ENCODE measurements around the gene DAPK3.

DAPK3 gene

GRCh38 chr19:3981736-3982681, 11.1 kb upstream of the DAPK3 start:
- H3K9me3 ChIP-seq (ENCODE audit: control insufficient read depth, insufficient read depth, low read depth, low read length), result no peaks in the 10 kb centered on the region
- ChIA-PET POLR2A (interaction anchor here (0.6 to 8.3 kb wide), 2 partner anchors 11 kb away, joined by 3 to 258 read pairs; partner anchors contain the start of gene DAPK3), CTCF (interaction anchor here (0.6 to 1.0 kb wide), 3 partner anchors 11 to 82 kb away, joined by 3 read pairs; partner anchors contain the start of gene DAPK3)
- peaks cover 11% of the 10 kb centered on the region; the same call in 1 of the 2 replicates for H3K4me1 ChIP-seq (ENCODE audit: control insufficient read depth, insufficient read depth, low read length)
- H3K4me3 ChIP-seq (ENCODE audit: low read depth, low read length), result no peak overlapping the region
- H3K36me3 ChIP-seq (ENCODE audit: control insufficient read depth in 2 of 2, insufficient read depth in 1 of 2, low read length in 2 of 2), result peaks cover 28 to 77% of the 10 kb centered on the region in 2 experiments
- H3K27ac ChIP-seq (ENCODE audit: extremely low read depth, low read depth, low read length), result peak overlapping the region; percentile 25; the same call in 1 of the 2 replicates
- no peak for TF ChIP-seq ZBTB11 (tag by site-specific recombination; conservative IDR thresholded peaks at IDR 0.05; ENCODE audit: low read depth)
- TF ChIP-seq ZNF169 (tag by site-specific recombination; IDR thresholded peaks at IDR 0.05), result no peak
- no peak for TF ChIP-seq ZNF211 (tag by site-specific recombination; IDR thresholded peaks at IDR 0.05; ENCODE audit: low read depth)
- TF ChIP-seq ZNF747 (tag by site-specific recombination; IDR thresholded peaks at IDR 0.05), result no peak
- no peak for TF ChIP-seq CTCF (tag by site-specific recombination; IDR thresholded peaks at IDR 0.05)
- no peak for TF ChIP-seq HIC1 (tag by site-specific recombination; IDR thresholded peaks at IDR 0.05)
- no peak for TF ChIP-seq ZNF10 (tag by site-specific recombination; IDR thresholded peaks at IDR 0.05)
- TF ChIP-seq ZNF274 (IDR thresholded peaks at IDR 0.05; ENCODE audit: low read length), result no peak
- no peak for TF ChIP-seq ZNF274 (tag by site-specific recombination; IDR thresholded peaks at IDR 0.05; ENCODE audit: borderline replicate concordance)
- no peak for TF ChIP-seq ZSCAN30 (tag by site-specific recombination; IDR thresholded peaks at IDR 0.05)
- TF ChIP-seq RBAK (tag by site-specific recombination; IDR thresholded peaks at IDR 0.05), result no peak
- no peak for TF ChIP-seq ZNF280C (tag by site-specific recombination; IDR thresholded peaks at IDR 0.05)
- no peak for TF ChIP-seq ZNF785 (tag by site-specific recombination; IDR thresholded peaks at IDR 0.05)
